GM21737 (cell line): ENCODE results near the gene KLF5.
A peak's percentile ranks its signal among the peaks of the same experiment; 100 is the strongest.
"Not testable (repeated sequence)": the region's sequence is repeated elsewhere in the genome, so short reads cannot be mapped to it uniquely, and the experiment has no call there.

Experiments
- ATAC-seq: cut with Tn5 transposase; IDR thresholded peaks from one replicate; pipeline ENCODE4 v1.9.1; 2021; ENCODE audit warnings: mild to moderate bottlenecking, moderate library complexity; ENCODE audit not compliant: unreplicated experiment

The KLF5 gene

GRCh38 chr13:73058736-73059459, at the start of gene KLF5:
TSS of gene KLF5 (plus strand) at chr13:73059005. CDS start at chr13:73059328, 323 bp downstream.
- peak; percentile 99 for ATAC-seq

- ATAC-seq = no peak
Observed at GRCh38 chr13:73011751-73012150, 47.1 kb upstream of the KLF5 start.

- ATAC-seq = no peak
Observed at GRCh38 chr13:73015805-73016204, 43.0 kb upstream of the KLF5 start.

- no peak for ATAC-seq
Observed at GRCh38 chr13:73018336-73018735, 40.5 kb upstream of the KLF5 start.

GRCh38 chr13:73025217-73026012, 33.4 kb upstream of the KLF5 start:
- ATAC-seq = no peak

GRCh38 chr13:73034901-73035300, 23.9 kb upstream of the KLF5 start:
- ATAC-seq = no peak

GRCh38 chr13:73035660-73036059, 23.1 kb upstream of the KLF5 start:
- ATAC-seq = no peak

- ATAC-seq = no peak
Observed at GRCh38 chr13:73036566-73036965, 22.2 kb upstream of the KLF5 start.

- ATAC-seq = no peak
Observed at GRCh38 chr13:73038064-73038463, 20.7 kb upstream of the KLF5 start.

- no peak for ATAC-seq
Observed at GRCh38 chr13:73039201-73040108, 19.4 kb upstream of the KLF5 start.

GRCh38 chr13:73040484-73040883, 18.3 kb upstream of the KLF5 start:
- no peak for ATAC-seq

- no peak for ATAC-seq
Observed at GRCh38 chr13:73040968-73041596, 17.7 kb upstream of the KLF5 start.

- no peak for ATAC-seq
Observed at GRCh38 chr13:73045031-73045430, 13.8 kb upstream of the KLF5 start.

GRCh38 chr13:73048615-73049014, 10.2 kb upstream of the KLF5 start:
- not testable (repeated sequence) for ATAC-seq

GRCh38 chr13:73054712-73055111, 4.1 kb upstream of the KLF5 start:
- ATAC-seq = no peak

- ATAC-seq = no peak
Observed at GRCh38 chr13:73055813-73056564, 2.8 kb upstream of the KLF5 start.

- ATAC-seq = no peak
Observed at GRCh38 chr13:73056565-73056962, 2.2 kb upstream of the KLF5 start.

- no peak for ATAC-seq
Observed at GRCh38 chr13:73057284-73058063, 1.3 kb upstream of the KLF5 start.

- ATAC-seq = no peak
Observed at GRCh38 chr13:73058064-73058313, 816 bp upstream of the KLF5 start.

- peak; percentile 11 for ATAC-seq
Observed at GRCh38 chr13:73058432-73058735, 421 bp upstream of the KLF5 start.
